GM19324 (cell line): ENCODE results near the gene KIAA1958.
"Not testable (repeated sequence)": the region's sequence is repeated elsewhere in the genome, so short reads cannot be mapped to it uniquely, and the experiment has no call there.

ENCODE experiments used
- ATAC-seq: cut with Tn5 transposase; IDR thresholded peaks from one replicate; pipeline ENCODE4 v1.9.1; 2021; ENCODE audit warnings: mild to moderate bottlenecking, moderate library complexity; ENCODE audit not compliant: unreplicated experiment, low FRiP score

The KIAA1958 gene

DNA sequence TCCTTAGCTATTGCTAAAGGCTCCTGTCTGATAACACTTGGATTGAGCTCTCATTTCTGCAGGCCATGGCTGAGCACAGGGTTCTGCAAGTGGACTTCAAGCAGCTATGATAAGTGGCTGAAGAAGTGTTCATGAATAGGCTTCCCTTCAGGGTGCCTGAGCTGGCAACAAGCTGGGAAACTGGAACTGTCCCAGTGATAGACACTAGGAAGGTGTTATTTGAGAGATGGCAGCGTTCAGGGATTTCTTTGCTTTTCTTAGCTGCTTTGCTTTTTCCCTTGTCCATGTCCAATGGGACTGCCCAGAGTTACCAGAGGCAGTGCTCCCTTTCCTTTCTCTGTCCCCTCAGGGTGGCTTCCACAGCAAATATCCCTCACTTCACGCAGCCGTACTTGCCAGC lies 155.5 kb downstream of the KIAA1958 start:
- no peak for ATAC-seq

- ATAC-seq, result no peak
These were observed 161.0 kb downstream of the KIAA1958 start for GRCh38 chr9:112647596-112647995.

- no peak for ATAC-seq
These were observed 162.0 kb downstream of the KIAA1958 start for GRCh38 chr9:112648624-112649023.

- ATAC-seq, result no peak
These were observed 167.7 kb downstream of the KIAA1958 start for GRCh38 chr9:112654282-112654681.

DNA sequence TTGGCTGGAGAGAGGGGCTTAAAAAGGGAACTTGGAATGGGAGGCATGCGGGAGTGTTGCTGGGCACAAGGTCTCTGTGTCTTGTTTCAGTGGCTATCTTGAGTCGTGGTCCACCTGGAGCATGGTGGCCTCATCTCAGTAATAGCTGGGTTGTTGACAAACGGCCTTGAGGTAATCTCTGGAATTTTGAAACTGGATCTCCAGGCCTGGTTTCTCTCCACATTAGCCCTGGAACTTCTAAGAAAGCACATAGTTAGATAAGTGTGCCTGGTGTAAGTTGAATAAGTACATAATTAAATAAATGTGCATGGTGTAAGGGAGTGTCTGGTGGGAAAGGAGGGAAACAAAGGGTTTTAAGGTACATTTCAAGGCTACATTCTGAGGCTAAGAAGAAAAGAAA lies 169.0 kb downstream of the KIAA1958 start:
- ATAC-seq, result no peak

DNA sequence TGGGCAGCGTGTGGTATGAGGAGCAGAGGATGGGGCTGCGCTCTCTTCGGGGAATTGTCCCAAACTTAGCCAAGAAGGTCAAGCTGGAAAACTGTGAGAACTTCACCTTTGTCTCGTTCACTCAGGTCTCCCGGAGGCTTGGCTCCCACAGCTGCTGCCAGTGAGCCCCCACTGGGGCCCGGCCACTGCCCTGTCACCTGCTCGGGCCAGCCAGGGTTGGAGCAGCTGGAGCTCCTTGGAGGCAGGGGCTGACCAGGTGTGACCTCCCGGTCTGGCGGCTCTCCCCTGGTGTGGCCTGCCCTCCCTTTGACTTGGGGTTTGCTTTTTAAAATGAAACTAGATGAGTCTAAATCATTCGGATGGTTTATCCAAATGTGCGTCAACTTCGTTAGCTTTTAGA lies 173.3 kb downstream of the KIAA1958 start:
- ATAC-seq, result no peak

- ATAC-seq, result no peak
These were observed 177.1 kb downstream of the KIAA1958 start for GRCh38 chr9:112663681-112664080.

GRCh38 chr9:112664531-112664930 lies 177.9 kb downstream of the KIAA1958 start:
- no peak for ATAC-seq

DNA sequence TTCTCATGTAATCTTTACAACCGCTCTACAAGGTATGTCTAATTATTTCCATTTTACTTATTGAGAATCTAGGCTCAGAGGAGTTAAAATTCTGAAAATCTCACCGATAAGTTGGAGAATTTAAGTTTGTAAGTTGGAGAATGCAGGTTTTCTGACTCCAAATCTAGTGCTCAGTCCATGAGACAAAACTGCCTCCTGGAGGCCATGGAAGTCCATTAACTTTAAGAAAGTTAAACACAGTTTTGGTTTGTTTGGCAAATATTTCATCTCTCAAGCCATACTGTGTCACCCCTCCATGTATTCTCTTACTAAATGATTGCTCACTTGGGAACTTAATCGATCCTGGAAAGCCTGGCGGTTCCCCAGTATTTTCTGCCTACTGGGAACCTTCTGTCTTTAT lies 178.7 kb downstream of the KIAA1958 start:
- no peak for ATAC-seq

DNA sequence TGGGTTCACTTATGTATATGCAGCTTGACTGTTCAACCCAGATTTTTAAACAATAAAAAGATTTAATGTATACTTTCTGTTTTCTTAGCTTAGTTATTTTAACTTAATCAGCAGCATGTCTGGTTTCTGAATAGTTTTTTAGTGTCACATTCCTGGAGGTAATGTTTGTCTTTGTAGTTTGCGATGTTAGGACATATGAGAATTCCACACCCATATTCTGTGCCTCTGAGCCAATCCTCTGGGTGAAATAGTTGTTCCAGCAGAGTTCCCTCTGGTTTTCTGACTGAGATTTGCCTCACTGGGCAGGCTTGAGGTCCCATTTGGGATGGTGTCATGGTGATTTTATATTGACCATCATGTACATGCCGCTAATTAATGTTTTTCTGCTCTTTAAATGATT lies 182.7 kb downstream of the KIAA1958 start:
- no peak for ATAC-seq

DNA sequence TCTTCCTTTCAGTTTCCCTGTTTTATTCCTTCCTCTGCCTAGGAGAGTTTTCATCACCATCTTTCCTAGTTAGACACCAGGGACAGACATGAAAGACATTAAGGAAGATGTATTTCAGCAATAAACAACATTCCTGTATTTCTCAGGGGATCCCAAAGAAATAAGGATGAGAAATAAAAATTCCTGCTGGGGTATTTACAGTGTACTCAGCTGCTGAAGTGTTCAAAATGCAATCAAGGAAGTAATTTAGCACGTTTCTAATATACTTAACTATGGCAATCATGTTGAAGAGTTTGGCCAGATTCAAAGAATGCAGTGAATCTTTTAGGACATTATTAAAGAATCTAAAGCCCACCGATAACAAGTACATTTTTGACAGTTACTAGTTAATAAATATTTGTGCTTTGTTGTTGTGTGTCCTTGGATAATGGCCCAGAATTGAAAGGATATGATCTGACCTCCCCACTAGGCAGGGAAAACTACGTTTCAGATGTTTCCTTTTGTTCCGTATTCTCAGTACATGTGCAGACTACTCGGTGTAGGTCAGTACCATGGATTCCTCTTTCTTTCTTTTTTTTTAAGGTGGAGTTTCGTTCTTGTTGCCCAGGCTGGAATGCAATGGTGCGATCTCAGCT lies 184.5 kb downstream of the KIAA1958 start:
- ATAC-seq, result no peak

DNA sequence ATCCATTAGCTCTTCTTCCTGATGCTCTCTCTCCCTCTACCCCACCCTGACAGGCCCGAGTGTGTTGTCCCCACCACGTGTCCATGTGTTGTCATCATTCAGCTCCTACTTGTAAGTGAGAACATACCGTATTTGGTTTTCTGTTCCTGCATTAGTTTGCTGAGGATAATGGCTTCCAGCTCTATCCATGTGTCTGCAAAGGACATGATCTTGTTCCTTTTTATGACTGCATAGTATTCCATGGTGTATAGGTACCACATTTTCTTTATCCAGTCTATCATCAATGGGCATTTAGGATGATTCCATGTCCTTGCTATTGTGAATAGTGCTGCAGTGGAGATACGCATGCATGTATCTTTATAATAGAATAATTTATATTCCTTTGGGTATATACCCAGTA lies 186.6 kb downstream of the KIAA1958 start:
- not testable (repeated sequence) for ATAC-seq

- no peak for ATAC-seq
These were observed 190.4 kb downstream of the KIAA1958 start for GRCh38 chr9:112677040-112677439.

DNA sequence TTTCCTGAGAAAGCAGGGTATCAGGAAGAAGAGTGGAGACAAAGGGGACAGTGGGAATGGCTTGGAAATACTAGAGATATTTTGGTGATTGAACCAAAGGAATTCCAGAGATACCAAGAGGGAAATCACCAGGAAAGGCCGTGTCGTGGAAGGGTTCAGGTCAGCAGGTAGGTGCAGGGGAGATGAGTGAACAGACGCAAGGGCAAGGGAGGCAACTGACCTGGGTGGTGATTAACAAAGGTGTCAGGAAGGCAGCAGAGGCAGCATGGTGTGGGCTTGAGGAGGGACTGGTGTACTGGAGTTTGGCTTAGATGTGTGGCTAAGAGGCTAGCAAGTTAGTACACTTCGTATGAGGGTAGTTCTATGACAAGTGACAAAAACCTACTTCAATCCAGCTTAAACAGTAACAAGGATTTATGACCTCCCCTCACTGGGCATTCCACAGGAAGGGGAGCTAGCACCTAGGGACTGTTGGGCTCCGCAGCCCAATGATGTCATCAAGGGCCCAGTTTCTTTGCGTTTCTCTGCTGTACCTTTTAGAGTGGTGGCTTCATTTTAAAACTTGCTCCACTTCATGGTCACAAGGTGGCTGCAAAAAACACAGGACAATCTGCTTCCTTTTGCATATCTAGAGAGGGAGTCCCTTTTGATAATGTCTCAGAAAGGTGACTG lies 194.2 kb downstream of the KIAA1958 start:
- ATAC-seq, result no peak

DNA sequence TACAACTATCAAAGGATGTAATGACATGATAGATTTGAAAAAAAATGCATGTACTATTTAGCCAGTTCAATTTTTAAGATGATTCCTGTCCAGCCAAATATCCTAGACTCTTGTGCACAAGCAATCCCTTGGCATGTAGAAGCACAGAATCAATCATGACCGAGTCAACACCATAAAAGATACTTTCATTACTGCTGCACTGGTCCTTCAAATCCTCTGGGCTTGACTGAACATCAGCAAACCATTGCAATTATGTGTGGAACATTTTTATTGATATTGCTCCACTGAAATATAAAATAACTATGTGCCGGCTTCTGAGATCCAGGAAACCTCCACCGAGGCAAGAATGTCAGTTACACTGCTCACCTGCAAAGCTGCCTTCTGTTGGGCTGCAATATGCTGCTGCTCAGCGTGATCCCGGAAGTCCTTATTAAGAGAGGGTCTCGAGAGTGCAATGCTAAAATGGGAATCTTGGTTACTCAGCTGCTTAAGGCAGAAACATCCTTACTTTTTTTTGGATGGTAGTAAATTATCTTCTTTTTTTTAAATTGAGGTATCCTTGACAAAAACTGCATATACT lies 202.6 kb downstream of the KIAA1958 start:
- ATAC-seq, result no peak

DNA sequence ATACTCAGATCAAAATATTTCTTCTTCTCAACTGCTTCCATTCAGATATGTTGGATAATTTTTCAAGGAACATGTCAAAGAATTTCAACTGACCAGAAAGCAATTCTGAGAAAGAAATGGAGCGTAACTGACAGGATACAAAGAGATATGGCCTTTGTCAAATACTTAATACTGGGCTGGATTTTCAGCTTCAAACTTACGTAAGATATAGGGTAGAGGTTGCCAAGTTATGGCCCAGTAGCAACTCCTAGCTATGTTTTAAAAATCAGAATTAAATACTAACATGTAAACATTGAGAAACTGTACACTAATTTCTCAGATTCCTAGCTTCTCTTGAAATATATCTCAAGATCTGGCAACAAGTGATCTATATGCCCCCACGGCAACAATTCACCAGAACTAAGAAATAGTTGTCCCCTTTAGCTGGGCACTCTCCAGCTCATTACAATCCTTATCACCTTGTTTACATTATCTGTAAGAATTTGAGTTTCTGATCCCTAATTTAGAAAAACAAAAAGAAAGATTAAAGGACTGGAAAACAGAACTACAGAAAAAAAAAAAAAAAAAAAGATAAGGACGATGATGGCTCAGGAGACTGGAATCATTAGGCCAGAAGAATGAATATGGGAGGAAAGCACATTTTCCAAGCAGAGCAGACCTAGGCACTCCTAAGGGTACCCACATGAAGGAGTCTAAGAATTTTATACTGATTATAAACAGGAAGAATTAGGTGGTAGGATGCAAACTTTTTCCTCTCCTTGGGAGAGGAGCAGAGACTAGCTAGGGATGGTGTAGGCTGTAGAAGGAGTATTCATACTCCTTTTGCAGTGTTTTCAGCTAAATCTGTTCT lies 208.3 kb downstream of the KIAA1958 start:
- ATAC-seq, result no peak

DNA sequence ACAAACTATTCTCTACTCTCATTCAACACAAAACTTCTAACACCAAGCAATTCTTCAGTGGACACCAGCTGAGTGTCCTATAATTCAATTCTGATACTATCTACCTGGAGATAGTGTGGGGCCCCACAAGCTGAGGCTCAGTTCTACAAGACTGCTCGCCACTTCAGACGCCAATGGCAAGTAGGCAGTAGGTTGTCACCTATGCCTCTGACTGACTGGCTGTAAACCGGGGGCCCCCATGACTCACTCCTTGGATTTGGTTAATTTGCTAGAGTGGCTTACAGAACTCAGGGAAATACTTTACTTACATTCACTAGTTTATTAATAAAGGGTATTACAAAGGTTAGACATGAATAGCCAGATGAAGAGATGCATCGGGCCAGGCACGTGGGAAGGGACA lies 209.8 kb downstream of the KIAA1958 start:
- no peak for ATAC-seq

GRCh38 chr9:112699230-112699629 lies 212.6 kb downstream of the KIAA1958 start:
- ATAC-seq, result no peak

GRCh38 chr9:112700085-112700484 lies 213.5 kb downstream of the KIAA1958 start:
- ATAC-seq, result no peak

- ATAC-seq, result no peak
These were observed 216.7 kb downstream of the KIAA1958 start for GRCh38 chr9:112703304-112703703.

GRCh38 chr9:112705768-112706427 lies 219.3 kb downstream of the KIAA1958 start:
- ATAC-seq, result no peak
